A673 (cell line): ENCODE measurements around the gene RASSF3. TPM values are rescaled to one million over a fixed set of nuclear protein-coding genes. Genes with fewer than 3 reads are reported as not detected.

ENCODE experiments used
- BruUV-seq: library from RNA; stranded (reverse); fragments of 400-500 nt; replicated peaks from 2 replicates; lab custom pipeline; 2021; lab: Mats Ljungman, UMichigan
- CTCF ChIA-PET: fragments of 300-600 bp; sonication (Branson Sonifier 250); formaldehyde crosslinking; loops from one replicate; lab custom pipeline; 2022; ENCODE audit warnings: antibody characterized with exemption; lab: Charles Lee
- POLR2A ChIA-PET: fragments of 300-600 bp; sonication (Branson Sonifier 250); formaldehyde crosslinking; loops from one replicate; lab custom pipeline; 2022; ENCODE audit warnings: antibody characterized with exemption; ENCODE audit not compliant: low non-redundant PET; lab: Charles Lee
- DNase-seq: peaks from one replicate; pipeline ENCODE4 v3.0.0-alpha.2; 2015; ENCODE audit warnings: low spot score
- H3K27ac ChIP-seq: fragments of 200-600 bp; sonication (generic); 2 replicates; pipeline ENCODE4 v1.5.1; 2016; ENCODE audit warnings: mixed run types, low read depth, mild to moderate bottlenecking, mixed read lengths, antibody characterized with exemption, low read length; ENCODE audit not compliant: poor library complexity, severe bottlenecking
- H3K27me3 ChIP-seq: fragments of 200-600 bp; sonication (generic); replicated peaks from 2 replicates; pipeline ENCODE4 v1.6.1; 2017; ENCODE audit warnings: mixed run types, low read depth, mild to moderate bottlenecking, mixed read lengths, antibody characterized with exemption, low read length; ENCODE audit not compliant: insufficient read depth, poor library complexity
- H3K36me3 ChIP-seq: fragments of 200-600 bp; sonication (generic); 2 replicates; pipeline ENCODE4 v1.6.1; 2016; ENCODE audit warnings: mixed run types, mild to moderate bottlenecking, mixed read lengths, antibody characterized with exemption, low read length; ENCODE audit not compliant: insufficient read depth, poor library complexity, severe bottlenecking
- H3K4me1 ChIP-seq: fragments of 200-600 bp; sonication (generic); 2 replicates; pipeline ENCODE4 v1.6.1; 2017; ENCODE audit warnings: mixed run types, mild to moderate bottlenecking, mixed read lengths, antibody characterized with exemption, low read length; ENCODE audit not compliant: insufficient read depth, poor library complexity, severe bottlenecking
- H3K4me3 ChIP-seq: fragments of 200-600 bp; sonication (generic); 2 replicates; pipeline ENCODE4 v1.5.1; 2016; ENCODE audit warnings: low read depth, mixed run types, mild to moderate bottlenecking, mixed read lengths, low read length; ENCODE audit not compliant: poor library complexity, severe bottlenecking
- H3K9me3 ChIP-seq: fragments of 200-600 bp; sonication (generic); 2 replicates; pipeline ENCODE4 v1.6.1; 2016; ENCODE audit warnings: mixed run types, low read depth, mild to moderate bottlenecking, mixed read lengths, antibody characterized with exemption, low read length; ENCODE audit not compliant: poor library complexity, severe bottlenecking
- CTCF ChIP-seq: fragments of 300-800, 200-600 bp; sonication (generic); conservative IDR thresholded peaks from 2 replicates; pipeline ENCODE4 v1.5.1; 2017; ENCODE audit warnings: low read depth, mild to moderate bottlenecking, antibody characterized with exemption, low read length, moderate library complexity, mixed read lengths
- EZH2 ChIP-seq: fragments of 200-600 bp; sonication (generic); IDR thresholded peaks from 2 replicates; pipeline ENCODE4 v1.6.1; 2017; ENCODE audit warnings: borderline replicate concordance, low read depth, mild to moderate bottlenecking, mixed read lengths, antibody characterized with exemption, low read length; ENCODE audit not compliant: poor library complexity, severe bottlenecking
- intact Hi-C: fragments of 100-400 bp; cut with micrococcal nuclease; formaldehyde crosslinking; loops from one replicate; pipeline ENCODE4 v1.10.0; 2022; ENCODE audit not compliant: unreplicated experiment
- total RNA-seq: library from RNA; stranded (reverse); gene quantifications from 2 replicates; pipeline ENCODE4 v1.2.3, GENCODE V29; 2021

Gene RASSF3
- total RNA-seq, 1 experiment from 2014 or later: 38.2 TPM

GRCh38 chr12:64574837-64575236 is 35.5 kb upstream of the RASSF3 start:
- Histone ChIP-seq H3K27ac (no peak overlapping the region), H3K4me3 (no peak overlapping the region), H3K9me3 (peaks cover 16% of the 10 kb centered on the region), H3K36me3 (no peaks in the 10 kb centered on the region), H3K4me1 (no peaks in the 10 kb centered on the region), H3K27me3 (no peaks in the 10 kb centered on the region)
- intact Hi-C loops: no loop called here
- TF ChIP-seq EZH2 (no peak), CTCF (no peak)
- no peak for DNase-seq
- POLR2A ChIA-PET: no interaction called here
- BruUV-seq: no TSS peak
- CTCF ChIA-PET: no interaction called here

DNA sequence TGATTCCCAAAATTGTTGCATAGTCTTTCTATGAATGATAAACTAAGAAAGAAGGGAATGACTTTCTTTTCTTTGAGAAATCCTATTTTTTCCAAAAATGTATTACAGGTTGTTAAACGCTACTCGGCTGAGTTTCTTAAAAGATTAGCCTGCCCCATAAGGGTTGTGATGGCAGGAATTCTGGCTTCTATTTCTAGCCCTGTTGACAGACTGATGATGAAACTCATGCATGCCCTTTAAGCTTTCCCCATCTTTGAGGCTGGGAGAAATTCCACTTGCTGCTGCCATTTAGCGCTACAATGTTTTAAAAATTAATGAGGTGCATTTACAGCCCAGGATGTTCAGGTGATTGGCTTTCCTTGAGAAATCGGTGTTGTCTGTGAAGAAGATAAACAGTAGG is 33.2 kb upstream of the RASSF3 start:
- H3K4me3 ChIP-seq: no peak overlapping the region
- intact Hi-C loops: no loop called here
- H3K9me3 ChIP-seq: peaks cover 16% of the 10 kb centered on the region
- ChIA-PET POLR2A (no interaction called here), CTCF (no interaction called here)
- H3K4me1 ChIP-seq: no peaks in the 10 kb centered on the region
- no peak overlapping the region for H3K27ac ChIP-seq
- no peak for TF ChIP-seq EZH2
- TF ChIP-seq CTCF: no peak
- DNase-seq: no peak
- no peaks in the 10 kb centered on the region for H3K36me3 ChIP-seq
- BruUV-seq: no TSS peak
- H3K27me3 ChIP-seq: no peaks in the 10 kb centered on the region

DNA sequence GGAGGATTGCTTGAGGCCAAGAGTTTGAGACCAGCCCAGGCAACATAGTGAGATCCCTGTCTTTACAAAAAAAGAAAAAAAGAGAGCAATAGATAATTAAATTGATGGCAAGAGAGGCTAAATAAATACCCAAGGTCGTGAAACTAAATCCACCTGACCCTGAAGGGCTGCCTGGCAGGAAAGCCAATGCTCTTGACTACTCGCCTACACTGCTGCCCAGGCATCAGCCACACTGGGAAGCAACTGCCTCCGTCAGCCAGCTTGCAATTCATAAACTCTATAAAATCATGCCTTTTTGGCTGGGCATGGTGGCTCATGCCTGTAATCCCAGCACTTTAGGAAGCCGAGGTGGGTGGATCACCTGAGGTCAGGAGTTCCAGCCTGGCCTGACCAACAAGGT is 31.7 kb upstream of the RASSF3 start:
- Histone ChIP-seq H3K27ac (no peak overlapping the region), H3K36me3 (no peaks in the 10 kb centered on the region), H3K4me1 (peaks cover 8% of the 10 kb centered on the region), H3K9me3 (peaks cover 16% of the 10 kb centered on the region), H3K4me3 (no peak overlapping the region), H3K27me3 (no peaks in the 10 kb centered on the region)
- TF ChIP-seq CTCF: no peak
- TF ChIP-seq EZH2: no peak
- ChIA-PET CTCF (no interaction called here), POLR2A (no interaction called here)
- intact Hi-C loops: no loop called here
- BruUV-seq: no TSS peak
- DNase-seq: no peak
